Measurements from ENCODE around the gene KANSL1. TPM values are rescaled to one million over a fixed set of nuclear protein-coding genes. Genes with fewer than 3 reads are reported as not detected.

The KANSL1 gene
- polyA plus RNA-seq, 3 donors: 3.1 to 31.9 (median 4.6) TPM

GRCh38 chr17:45984368-45984767 lies 208.9 kb downstream of the KANSL1 start:
- Histone ChIP-seq H3K27me3 (ENCODE audit: control insufficient read depth in 2 of 2, insufficient read depth in 2 of 2, low read length in 2 of 2) (no peaks in the 10 kb centered on the region), H3K9me3 (replicated peaks in 1 of 2; ENCODE audit: control insufficient read depth in 1 of 2, insufficient read depth in 1 of 2, low read length in 2 of 2) (no peaks in the 10 kb centered on the region), H4K20me1 (ENCODE audit: insufficient read depth, low read length) (no peaks in the 10 kb centered on the region), H3K79me2 (ENCODE audit: insufficient read depth, low read length) (no peaks in the 10 kb centered on the region), H3K4me3 (replicated peaks in 1 of 3; ENCODE audit: low read depth in 2 of 3, low read length in 3 of 3) (no peak overlapping the region), H3K9ac (ENCODE audit: insufficient read depth, low read length, poor library complexity, severe bottlenecking) (no peak overlapping the region), H3K36me3 (replicated peaks in 1 of 2; ENCODE audit: control insufficient read depth in 1 of 2, insufficient read depth in 2 of 2, low read length in 2 of 2) (no peaks in the 10 kb centered on the region), H3K4me2 (replicated peaks; ENCODE audit: extremely low read depth, low read length, poor library complexity, severe bottlenecking) (no peak overlapping the region), H3K4me1 (ENCODE audit: control insufficient read depth in 1 of 2, insufficient read depth in 2 of 2, low read length in 2 of 2) (no peaks in the 10 kb centered on the region), H2AFZ (ENCODE audit: insufficient read depth, low read depth, low read length, poor library complexity, severe bottlenecking) (no peak overlapping the region), H3K27ac (ENCODE audit: low read depth in 1 of 2, low read length in 2 of 2) (no peak overlapping the region)
- Mint-ChIP-seq H3K36me3 (no peaks in the 10 kb centered on the region), H3K4me1 (no peaks in the 10 kb centered on the region), H3K4me3 (no peak overlapping the region), H3K9me3 (peaks cover 0 to 2% (median 0%) of the 10 kb centered on the region in 7 donors), H3K27ac (no peak overlapping the region), H3K27me3 (ENCODE audit: low read depth in 3 of 3) (peaks cover 2 to 8% (median 2%) of the 10 kb centered on the region in 3 donors)
- no peak for DNase-seq
- intact Hi-C loops (cut with micrococcal nuclease): no loop called here
- TF ChIP-seq CTCF (IDR thresholded peaks at IDR 0.05): no peak
- whole genome bisulfite sequencing (ENCODE audit: insufficient coverage): 95% methylated on average over 5 of the region's 5 CpGs

DNA sequence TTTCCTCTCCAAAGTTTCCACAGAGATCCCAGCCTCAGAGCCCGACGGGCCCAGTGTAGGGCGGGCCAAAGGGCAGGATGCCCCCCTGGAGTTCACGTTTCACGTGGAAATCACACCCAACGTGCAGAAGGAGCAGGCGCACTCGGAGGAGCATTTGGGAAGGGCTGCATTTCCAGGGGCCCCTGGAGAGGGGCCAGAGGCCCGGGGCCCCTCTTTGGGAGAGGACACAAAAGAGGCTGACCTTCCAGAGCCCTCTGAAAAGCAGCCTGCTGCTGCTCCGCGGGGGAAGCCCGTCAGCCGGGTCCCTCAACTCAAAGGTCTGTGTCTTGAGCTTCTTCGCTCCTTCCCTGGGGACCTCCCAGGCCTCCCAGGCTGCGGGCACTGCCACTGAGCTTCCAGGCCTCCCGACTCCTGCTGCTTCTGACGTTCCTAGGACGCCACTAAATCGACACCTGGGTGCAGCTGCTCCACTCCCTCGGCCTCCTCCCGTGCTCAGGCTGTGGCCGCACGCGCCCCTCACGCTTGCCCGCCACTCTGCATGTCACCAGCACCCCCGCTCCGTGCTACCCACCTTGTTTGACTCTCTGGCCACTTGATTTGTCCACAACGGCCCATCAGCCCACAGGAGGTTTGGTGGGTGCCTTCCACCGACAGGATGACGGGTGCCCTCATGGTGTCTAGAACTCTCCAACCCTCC lies 209.5 kb downstream of the KANSL1 start:
- Histone ChIP-seq H3K27me3 (ENCODE audit: control insufficient read depth in 2 of 2, insufficient read depth in 2 of 2, low read length in 2 of 2) (no peaks in the 10 kb centered on the region), H3K9ac (ENCODE audit: insufficient read depth, low read length, poor library complexity, severe bottlenecking) (no peak overlapping the region), H3K4me1 (ENCODE audit: control insufficient read depth in 1 of 2, insufficient read depth in 2 of 2, low read length in 2 of 2) (no peaks in the 10 kb centered on the region), H4K20me1 (ENCODE audit: insufficient read depth, low read length) (no peaks in the 10 kb centered on the region), H2AFZ (ENCODE audit: insufficient read depth, low read depth, low read length, poor library complexity, severe bottlenecking) (no peak overlapping the region), H3K4me2 (replicated peaks; ENCODE audit: extremely low read depth, low read length, poor library complexity, severe bottlenecking) (no peak overlapping the region), H3K36me3 (replicated peaks in 1 of 2; ENCODE audit: control insufficient read depth in 1 of 2, insufficient read depth in 2 of 2, low read length in 2 of 2) (no peaks in the 10 kb centered on the region), H3K9me3 (replicated peaks in 1 of 2; ENCODE audit: control insufficient read depth in 1 of 2, insufficient read depth in 1 of 2, low read length in 2 of 2) (no peaks in the 10 kb centered on the region), H3K4me3 (replicated peaks in 1 of 3; ENCODE audit: low read depth in 2 of 3, low read length in 3 of 3) (no peak overlapping the region), H3K79me2 (ENCODE audit: insufficient read depth, low read length) (no peaks in the 10 kb centered on the region), H3K27ac (ENCODE audit: low read depth in 1 of 2, low read length in 2 of 2) (no peak overlapping the region)
- WGBS (ENCODE audit: insufficient coverage): 86% methylated on average over 26 of the region's 31 CpGs
- Mint-ChIP-seq H3K9me3 (peaks cover 0 to 2% (median 0%) of the 10 kb centered on the region in 7 donors), H3K4me1 (no peaks in the 10 kb centered on the region), H3K27ac (peak overlapping the region in 1 of 7 donors; percentile 5), H3K4me3 (no peak overlapping the region), H3K36me3 (no peaks in the 10 kb centered on the region), H3K27me3 (ENCODE audit: low read depth in 3 of 3) (peaks cover 2 to 8% (median 2%) of the 10 kb centered on the region in 3 donors)
- intact Hi-C loops (cut with micrococcal nuclease): no loop called here
- TF ChIP-seq CTCF (IDR thresholded peaks at IDR 0.05): no peak
- DNase-seq: no peak

Data from CD14-positive monocyte (primary cell).